Kidney epithelial cell (primary cell): ENCODE measurements around the gene GFPT2. TPM values are rescaled to one million over a fixed set of nuclear protein-coding genes. Genes with fewer than 3 reads are reported as not detected.

ENCODE experiments used
- DNase-seq: peaks from one replicate; pipeline ENCODE4 v3.0.0-alpha.2; 2010; ENCODE audit warnings: low read depth
- H3K27me3 ChIP-seq: 2 replicates; pipeline ENCODE4 v1.6.0; 2011; ENCODE audit warnings: low read length; ENCODE audit not compliant: control insufficient read depth, insufficient read depth
- H3K36me3 ChIP-seq: 2 replicates; pipeline ENCODE4 v1.5.1; 2011; ENCODE audit warnings: low read length; ENCODE audit not compliant: control insufficient read depth, insufficient read depth
- H3K4me3 ChIP-seq: 2 replicates; pipeline ENCODE4 v1.5.1; 2011; ENCODE audit warnings: low read depth, mild to moderate bottlenecking, control low read depth, low read length
- total RNA-seq: library from RNA; depleted of rRNA; stranded (reverse); fragments of >200 nt; gene quantifications from 2 replicates; pipeline ENCODE4 v1.2.3, GENCODE V29; 2015
- TF ChIP-seq, protein P1 (sequence below): IDR thresholded peaks from 2 replicates; pipeline ENCODE4 v1.5.1; 2011; ENCODE audit warnings: mild to moderate bottlenecking, moderate library complexity, low read length, control low read depth, inconsistent platforms; ENCODE audit not compliant: insufficient read depth, poor library complexity, severe bottlenecking

GFPT2 gene
- total RNA-seq, 1 donor from 2014 or later, result 7.7 TPM

DNA sequence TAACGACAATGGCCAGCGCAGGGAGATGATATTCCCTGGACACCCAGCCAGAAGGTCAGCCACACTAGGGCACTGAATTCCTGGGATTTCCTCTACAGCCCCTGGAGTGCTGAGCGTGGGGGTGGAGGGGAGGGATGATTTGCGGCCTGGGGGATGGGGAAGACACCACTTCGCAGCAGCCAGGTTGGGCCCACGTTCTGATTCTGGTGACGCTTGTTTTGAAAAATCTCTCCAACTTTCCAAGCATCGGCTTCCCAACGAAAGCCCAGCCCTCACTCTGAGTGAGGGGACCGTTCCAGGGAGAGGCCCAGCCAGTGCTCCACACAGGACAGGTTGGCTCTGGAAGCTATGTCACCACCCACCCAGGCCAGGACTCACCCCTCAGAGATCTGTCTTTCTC is 5.4 kb downstream of the GFPT2 start:
- TF ChIP-seq, protein P1, sequence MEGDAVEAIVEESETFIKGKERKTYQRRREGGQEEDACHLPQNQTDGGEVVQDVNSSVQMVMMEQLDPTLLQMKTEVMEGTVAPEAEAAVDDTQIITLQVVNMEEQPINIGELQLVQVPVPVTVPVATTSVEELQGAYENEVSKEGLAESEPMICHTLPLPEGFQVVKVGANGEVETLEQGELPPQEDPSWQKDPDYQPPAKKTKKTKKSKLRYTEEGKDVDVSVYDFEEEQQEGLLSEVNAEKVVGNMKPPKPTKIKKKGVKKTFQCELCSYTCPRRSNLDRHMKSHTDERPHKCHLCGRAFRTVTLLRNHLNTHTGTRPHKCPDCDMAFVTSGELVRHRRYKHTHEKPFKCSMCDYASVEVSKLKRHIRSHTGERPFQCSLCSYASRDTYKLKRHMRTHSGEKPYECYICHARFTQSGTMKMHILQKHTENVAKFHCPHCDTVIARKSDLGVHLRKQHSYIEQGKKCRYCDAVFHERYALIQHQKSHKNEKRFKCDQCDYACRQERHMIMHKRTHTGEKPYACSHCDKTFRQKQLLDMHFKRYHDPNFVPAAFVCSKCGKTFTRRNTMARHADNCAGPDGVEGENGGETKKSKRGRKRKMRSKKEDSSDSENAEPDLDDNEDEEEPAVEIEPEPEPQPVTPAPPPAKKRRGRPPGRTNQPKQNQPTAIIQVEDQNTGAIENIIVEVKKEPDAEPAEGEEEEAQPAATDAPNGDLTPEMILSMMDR, result no peak
- Histone ChIP-seq H3K27me3 (peaks cover 16% of the 10 kb centered on the region), H3K36me3 (no peaks in the 10 kb centered on the region), H3K4me3 (no peak overlapping the region)
- DNase-seq, result no peak

DNA sequence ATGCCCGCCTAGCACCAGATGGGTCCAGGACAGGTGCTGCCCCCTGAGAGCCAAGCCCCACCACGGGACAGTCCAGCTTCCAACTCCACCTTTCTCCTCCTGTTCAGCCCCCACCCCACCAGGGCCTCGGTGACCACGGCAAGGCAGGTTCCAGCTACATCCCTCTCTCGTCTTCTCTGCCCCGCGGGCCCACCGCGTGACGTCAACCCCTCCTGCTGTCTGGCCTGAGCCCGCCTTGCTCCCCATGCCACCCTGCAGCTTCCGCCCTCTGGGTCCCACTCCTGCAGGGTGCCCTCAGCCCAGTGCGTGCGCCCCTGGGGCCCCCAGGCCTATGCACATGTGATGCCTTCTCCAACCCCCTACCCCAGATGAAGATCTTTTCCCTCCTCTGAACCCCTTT is 6.8 kb downstream of the GFPT2 start:
- no peak for DNase-seq
- Histone ChIP-seq H3K4me3 (no peak overlapping the region), H3K27me3 (peaks cover 3% of the 10 kb centered on the region), H3K36me3 (no peaks in the 10 kb centered on the region)
- TF ChIP-seq, protein P1, result no peak

DNA sequence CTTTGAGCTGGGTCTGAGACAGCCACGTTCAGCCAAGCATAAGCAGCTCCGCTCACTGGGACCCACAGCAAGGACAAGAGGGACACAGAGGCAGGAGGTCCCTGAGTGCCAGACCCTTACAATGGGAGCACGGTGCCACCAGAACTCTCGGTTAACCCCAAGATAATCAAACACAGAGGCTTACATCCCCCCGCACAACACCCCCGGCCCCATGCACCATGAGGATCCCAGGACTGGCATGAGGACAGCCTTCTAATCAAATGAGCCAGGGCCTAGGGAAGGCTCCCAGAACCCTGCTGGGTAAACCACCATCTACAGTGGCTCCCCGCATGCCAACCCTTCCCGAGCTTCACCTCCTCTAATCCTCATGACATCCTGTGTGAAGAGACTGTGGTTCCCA is 7.4 kb downstream of the GFPT2 start:
- no peak overlapping the region for H3K4me3 ChIP-seq
- no peak for DNase-seq
- H3K36me3 ChIP-seq, result no peaks in the 10 kb centered on the region
- H3K27me3 ChIP-seq, result peaks cover 2% of the 10 kb centered on the region
- TF ChIP-seq, protein P1, result no peak

DNA sequence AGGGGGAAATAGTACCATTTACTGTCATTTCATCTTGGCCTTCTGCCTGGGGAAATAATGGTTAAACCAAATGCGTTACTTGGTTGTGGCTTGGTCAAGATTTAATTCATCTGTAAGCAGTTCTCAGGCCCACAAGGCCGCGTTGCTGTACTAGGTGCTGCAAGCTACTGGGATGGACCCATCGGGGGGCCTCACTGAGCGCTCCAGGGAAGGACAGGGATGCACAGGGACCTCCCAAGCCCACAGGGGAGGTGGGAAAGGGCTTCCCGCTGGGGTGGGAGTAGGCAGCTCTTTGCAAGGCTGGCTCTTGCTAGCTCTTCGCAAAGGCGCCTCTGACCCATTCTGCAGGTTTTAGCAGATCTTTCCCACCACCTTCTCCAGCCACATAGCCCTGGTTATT is 8.0 kb downstream of the GFPT2 start:
- Histone ChIP-seq H3K27me3 (peaks cover 2% of the 10 kb centered on the region), H3K36me3 (no peaks in the 10 kb centered on the region), H3K4me3 (no peak overlapping the region)
- TF ChIP-seq, protein P1, result no peak
- no peak for DNase-seq

DNA sequence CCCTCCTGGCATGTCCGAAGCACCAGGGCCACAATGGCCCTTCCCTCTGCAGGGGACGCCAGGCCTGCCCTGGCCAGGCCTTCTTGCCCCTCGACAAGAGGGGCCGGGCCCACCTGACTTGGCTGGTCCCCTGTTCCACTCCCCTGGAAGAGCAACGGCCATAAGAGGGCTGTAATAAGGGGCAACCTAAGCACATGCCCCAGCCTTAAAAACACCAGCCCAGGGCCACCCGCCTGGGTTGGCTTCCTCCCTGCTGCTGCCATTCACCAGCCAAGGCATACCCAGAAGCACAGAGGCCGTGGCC is 8.5 kb downstream of the GFPT2 start:
- DNase-seq, result no peak
- Histone ChIP-seq H3K36me3 (no peaks in the 10 kb centered on the region), H3K27me3 (peaks cover 2% of the 10 kb centered on the region), H3K4me3 (no peak overlapping the region)
- TF ChIP-seq, protein P1, result no peak

DNA sequence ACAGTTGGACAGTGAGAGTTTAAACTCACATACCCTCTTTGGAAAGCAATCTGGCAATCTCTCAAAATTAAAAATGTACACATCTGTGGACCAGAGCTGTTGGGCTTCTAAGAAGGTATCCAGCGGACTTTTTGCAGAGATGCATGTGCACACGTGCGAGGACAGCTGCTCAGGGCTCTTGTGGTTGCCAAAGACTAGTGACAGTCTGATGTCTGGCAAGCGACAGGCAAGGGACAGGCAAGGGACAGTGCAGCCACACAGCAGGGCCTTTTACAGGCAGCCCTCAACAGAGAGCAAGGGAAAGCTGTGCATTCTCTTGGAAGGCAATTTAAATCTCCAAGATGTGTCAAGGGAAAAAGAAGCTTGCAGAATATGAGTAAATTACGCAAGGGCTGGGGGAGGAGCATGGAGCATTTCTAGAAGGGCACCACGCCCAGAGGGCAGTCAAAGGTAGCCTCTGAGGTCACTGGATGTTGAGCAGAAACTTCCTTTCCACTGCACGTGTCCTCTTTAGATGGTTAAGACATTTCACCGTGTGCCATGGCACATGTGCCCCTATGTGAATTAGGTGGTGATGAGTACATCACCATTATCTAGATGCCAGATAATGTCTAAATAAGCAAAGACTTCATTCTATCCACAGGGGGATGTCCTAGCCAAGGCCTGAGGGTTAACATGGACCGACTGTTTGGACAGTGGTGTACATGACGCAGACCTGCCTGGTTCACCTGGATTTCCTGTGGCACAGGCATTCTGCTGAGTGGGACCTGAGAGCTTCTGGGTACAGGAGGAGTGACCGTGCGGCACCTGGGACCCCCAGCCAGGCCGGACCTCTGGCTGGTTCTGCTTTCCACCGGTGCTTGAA is 9.1 kb downstream of the GFPT2 start:
- Histone ChIP-seq H3K36me3 (no peaks in the 10 kb centered on the region), H3K4me3 (no peak overlapping the region), H3K27me3 (peaks cover 2% of the 10 kb centered on the region)
- no peak for DNase-seq
- TF ChIP-seq, protein P1, result no peak
